Neural crest cell (in vitro differentiated cells): Measurements from ENCODE around the gene CSNK1D. TPM values are rescaled to one million over a fixed set of nuclear protein-coding genes. Genes with fewer than 3 reads are reported as not detected.

ENCODE experiments used
- DNase-seq: peaks from one replicate; pipeline ENCODE4 v3.0.0; 2021; ENCODE audit warnings: low read depth, mixed read lengths, low spot score
- H3K27ac Mint-ChIP-seq: one replicate; pipeline ENCODE4 v1.8.0; 2021; ENCODE audit warnings: mild to moderate bottlenecking, mixed read lengths; ENCODE audit not compliant: unreplicated experiment
- H3K27me3 Mint-ChIP-seq: 2 replicates; pipeline ENCODE4 v1.8.0; 2021; ENCODE audit warnings: low read depth, mild to moderate bottlenecking, mixed read lengths
- H3K36me3 Mint-ChIP-seq: 2 replicates; pipeline ENCODE4 v1.8.0; 2021; ENCODE audit warnings: low read depth, mild to moderate bottlenecking, mixed read lengths
- H3K4me1 Mint-ChIP-seq: 2 replicates; pipeline ENCODE4 v1.8.0; 2021; ENCODE audit warnings: mixed read lengths
- H3K4me3 Mint-ChIP-seq: one replicate; pipeline ENCODE4 v1.8.0; 2021; ENCODE audit warnings: mild to moderate bottlenecking, mixed read lengths
- H3K9me3 Mint-ChIP-seq: 2 replicates; pipeline ENCODE4 v1.8.0; 2021; ENCODE audit warnings: mixed read lengths
- total RNA-seq: library from RNA; stranded (reverse); gene quantifications from 2 replicates; pipeline ENCODE4 v1.2.1, GENCODE V29; 2021
- TF ChIP-seq, protein P1 (sequence below): fragments of 200-600 bp; sonication (generic); conservative IDR thresholded peaks from 2 replicates; pipeline ENCODE4 v1.5.0; 2021; ENCODE audit warnings: antibody characterized with exemption, mild to moderate bottlenecking

Gene CSNK1D
- total RNA-seq, 1 donor from 2014 or later, result 165 TPM

GRCh38 chr17:82282239-82283207 is 9.0 kb upstream of the CSNK1D start:
- H3K36me3 Mint-ChIP-seq, result no peaks in the 10 kb centered on the region
- TF ChIP-seq, protein P1, sequence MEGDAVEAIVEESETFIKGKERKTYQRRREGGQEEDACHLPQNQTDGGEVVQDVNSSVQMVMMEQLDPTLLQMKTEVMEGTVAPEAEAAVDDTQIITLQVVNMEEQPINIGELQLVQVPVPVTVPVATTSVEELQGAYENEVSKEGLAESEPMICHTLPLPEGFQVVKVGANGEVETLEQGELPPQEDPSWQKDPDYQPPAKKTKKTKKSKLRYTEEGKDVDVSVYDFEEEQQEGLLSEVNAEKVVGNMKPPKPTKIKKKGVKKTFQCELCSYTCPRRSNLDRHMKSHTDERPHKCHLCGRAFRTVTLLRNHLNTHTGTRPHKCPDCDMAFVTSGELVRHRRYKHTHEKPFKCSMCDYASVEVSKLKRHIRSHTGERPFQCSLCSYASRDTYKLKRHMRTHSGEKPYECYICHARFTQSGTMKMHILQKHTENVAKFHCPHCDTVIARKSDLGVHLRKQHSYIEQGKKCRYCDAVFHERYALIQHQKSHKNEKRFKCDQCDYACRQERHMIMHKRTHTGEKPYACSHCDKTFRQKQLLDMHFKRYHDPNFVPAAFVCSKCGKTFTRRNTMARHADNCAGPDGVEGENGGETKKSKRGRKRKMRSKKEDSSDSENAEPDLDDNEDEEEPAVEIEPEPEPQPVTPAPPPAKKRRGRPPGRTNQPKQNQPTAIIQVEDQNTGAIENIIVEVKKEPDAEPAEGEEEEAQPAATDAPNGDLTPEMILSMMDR, result no peak
- H3K27me3 Mint-ChIP-seq, result no peaks in the 10 kb centered on the region
- no peak overlapping the region for H3K27ac Mint-ChIP-seq
- H3K4me3 Mint-ChIP-seq, result no peak overlapping the region
- H3K9me3 Mint-ChIP-seq, result no peaks in the 10 kb centered on the region
- DNase-seq, result no peak
- H3K4me1 Mint-ChIP-seq, result peaks cover 29% of the 10 kb centered on the region

DNA sequence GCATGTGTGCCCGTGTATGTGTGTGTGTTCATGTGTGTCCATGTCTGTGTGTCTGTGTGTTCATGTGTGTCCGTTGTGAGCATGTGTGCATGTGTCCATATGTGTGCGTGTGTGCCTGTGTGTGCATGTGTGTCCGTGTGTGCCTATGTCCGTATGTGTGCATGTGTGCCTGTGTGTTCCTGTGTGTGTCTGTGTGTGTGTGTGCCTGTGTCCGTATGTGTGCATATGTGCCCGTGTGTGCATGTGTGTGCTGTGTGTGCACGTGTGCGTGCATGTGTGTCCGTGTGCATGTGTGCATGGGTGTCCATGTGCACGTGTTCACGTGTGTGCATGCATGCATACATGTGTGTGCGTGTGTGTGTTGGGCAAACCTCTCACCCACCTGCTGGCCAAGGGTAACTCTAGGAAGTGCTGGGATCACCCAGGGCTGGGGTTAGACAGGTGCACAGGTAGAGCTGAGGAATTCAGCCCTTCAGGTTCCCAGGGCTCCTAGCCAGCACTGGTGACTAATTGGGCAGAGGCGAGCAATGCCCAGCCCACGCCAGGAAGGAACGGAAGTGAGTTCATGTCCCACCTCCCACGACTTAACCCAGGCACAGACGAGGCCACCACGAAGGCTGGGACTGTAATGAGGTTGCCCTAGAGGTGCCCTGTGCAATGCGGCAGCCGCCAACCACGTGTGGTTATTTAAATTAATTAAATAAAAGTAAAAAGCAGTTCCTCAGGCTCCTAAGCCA is 8.2 kb upstream of the CSNK1D start:
- H3K4me3 Mint-ChIP-seq, result no peak overlapping the region

GRCh38 chr17:82281076-82281475 is 7.6 kb upstream of the CSNK1D start:
- peaks cover 31% of the 10 kb centered on the region for H3K4me1 Mint-ChIP-seq
- H3K36me3 Mint-ChIP-seq, result no peaks in the 10 kb centered on the region
- TF ChIP-seq, protein P1, result no peak
- no peak for DNase-seq
- H3K27ac Mint-ChIP-seq, result no peak overlapping the region
- no peak overlapping the region for H3K4me3 Mint-ChIP-seq
- no peaks in the 10 kb centered on the region for H3K27me3 Mint-ChIP-seq
- no peaks in the 10 kb centered on the region for H3K9me3 Mint-ChIP-seq

More for the DNA sequence above, 8.2 kb upstream of the CSNK1D start:
- Mint-ChIP-seq H3K4me1 (peaks cover 31% of the 10 kb centered on the region), H3K9me3 (no peaks in the 10 kb centered on the region), H3K27me3 (no peaks in the 10 kb centered on the region), H3K27ac (peak overlapping the region; percentile 43), H3K36me3 (no peaks in the 10 kb centered on the region)
- TF ChIP-seq, protein P1, result no peak
- DNase-seq, result no peak

GRCh38 chr17:82280537-82280936 is 7.0 kb upstream of the CSNK1D start:
- no peaks in the 10 kb centered on the region for H3K36me3 Mint-ChIP-seq
- H3K9me3 Mint-ChIP-seq, result no peaks in the 10 kb centered on the region
- H3K27me3 Mint-ChIP-seq, result no peaks in the 10 kb centered on the region
- H3K4me3 Mint-ChIP-seq, result no peak overlapping the region
- H3K27ac Mint-ChIP-seq, result no peak overlapping the region
- TF ChIP-seq, protein P1, result no peak
- peaks cover 26% of the 10 kb centered on the region for H3K4me1 Mint-ChIP-seq
- DNase-seq, result no peak

DNA sequence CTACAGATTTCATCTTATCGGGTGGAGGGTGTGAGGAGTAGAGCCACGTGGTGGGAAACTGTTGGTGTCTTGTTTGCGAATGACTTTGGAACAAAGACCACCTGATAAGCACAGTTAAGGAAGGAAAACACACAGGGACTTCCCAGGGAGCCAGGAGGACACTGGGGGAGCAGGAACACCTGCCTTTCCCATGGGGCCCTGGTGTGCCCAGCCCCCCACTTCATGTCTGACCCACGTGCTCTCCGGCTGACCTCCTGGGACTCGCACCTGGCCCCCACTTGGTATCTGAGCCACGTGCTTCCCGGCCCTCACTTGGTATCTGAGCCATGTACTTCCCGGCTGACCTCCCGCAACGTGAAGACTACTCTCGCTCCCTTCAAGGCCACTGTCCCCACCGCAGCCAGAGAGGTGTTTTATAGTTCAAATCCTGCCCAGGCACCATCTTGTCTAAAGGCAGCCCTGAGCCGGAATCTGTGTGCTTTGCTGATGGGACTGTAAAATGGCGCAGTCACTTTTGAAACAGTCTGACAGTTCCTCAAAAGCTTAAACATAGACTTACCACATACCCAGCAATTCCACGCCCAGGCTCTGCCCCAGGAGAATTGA is 5.4 kb upstream of the CSNK1D start:
- H3K9me3 Mint-ChIP-seq, result no peaks in the 10 kb centered on the region
- no peaks in the 10 kb centered on the region for H3K27me3 Mint-ChIP-seq
- TF ChIP-seq, protein P1, result no peak
- peaks cover 15% of the 10 kb centered on the region for H3K4me1 Mint-ChIP-seq
- no peaks in the 10 kb centered on the region for H3K36me3 Mint-ChIP-seq
- H3K4me3 Mint-ChIP-seq, result peak overlapping the region; percentile 38
- no peak for DNase-seq
- H3K27ac Mint-ChIP-seq, result no peak overlapping the region
